Erythroblast (primary cell): ENCODE data around the gene OR5AS1.

Source experiments
- GATA1 ChIP-seq: IDR thresholded peaks from 2 replicates; pipeline ENCODE4 v1.6.1; 2011; ENCODE audit warnings: low read depth, mild to moderate bottlenecking, control low read depth, low read length, moderate library complexity
- POLR2A ChIP-seq: IDR thresholded peaks from 2 replicates; pipeline ENCODE4 v1.6.1; 2011; ENCODE audit warnings: mild to moderate bottlenecking, low read length

DNA sequence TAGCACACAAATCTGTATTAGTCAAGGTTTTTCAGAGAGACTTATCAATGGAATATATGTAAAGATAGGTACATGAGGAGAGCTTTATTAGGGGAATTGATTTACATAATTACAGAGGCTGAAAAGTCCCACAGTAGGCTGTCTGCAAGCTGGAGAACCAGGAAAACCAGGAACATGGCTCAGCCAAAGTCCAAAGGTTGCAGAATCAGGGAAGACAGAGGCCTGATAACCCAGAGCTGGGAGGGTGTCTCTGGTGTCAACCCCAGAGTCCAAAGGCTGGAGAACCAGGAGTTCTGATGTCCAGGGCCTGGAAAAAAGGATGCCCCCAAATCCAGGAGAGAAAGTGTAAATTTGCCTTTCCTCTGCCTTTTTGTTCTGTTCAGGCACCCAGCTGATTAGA lies 16.7 kb upstream of the OR5AS1 start:
- TF ChIP-seq POLR2A = no peak
- no peak for TF ChIP-seq GATA1
